GM21447 (cell line): Measurements from ENCODE around the gene HDLBP.

Experiments used
- ATAC-seq: cut with Tn5 transposase; IDR thresholded peaks from one replicate; pipeline ENCODE4 v1.9.1; 2021; ENCODE audit not compliant: unreplicated experiment

HDLBP gene

GRCh38 chr2:241229563-241230401, 85.7 kb downstream of the HDLBP start:
- ATAC-seq, result no peak

DNA sequence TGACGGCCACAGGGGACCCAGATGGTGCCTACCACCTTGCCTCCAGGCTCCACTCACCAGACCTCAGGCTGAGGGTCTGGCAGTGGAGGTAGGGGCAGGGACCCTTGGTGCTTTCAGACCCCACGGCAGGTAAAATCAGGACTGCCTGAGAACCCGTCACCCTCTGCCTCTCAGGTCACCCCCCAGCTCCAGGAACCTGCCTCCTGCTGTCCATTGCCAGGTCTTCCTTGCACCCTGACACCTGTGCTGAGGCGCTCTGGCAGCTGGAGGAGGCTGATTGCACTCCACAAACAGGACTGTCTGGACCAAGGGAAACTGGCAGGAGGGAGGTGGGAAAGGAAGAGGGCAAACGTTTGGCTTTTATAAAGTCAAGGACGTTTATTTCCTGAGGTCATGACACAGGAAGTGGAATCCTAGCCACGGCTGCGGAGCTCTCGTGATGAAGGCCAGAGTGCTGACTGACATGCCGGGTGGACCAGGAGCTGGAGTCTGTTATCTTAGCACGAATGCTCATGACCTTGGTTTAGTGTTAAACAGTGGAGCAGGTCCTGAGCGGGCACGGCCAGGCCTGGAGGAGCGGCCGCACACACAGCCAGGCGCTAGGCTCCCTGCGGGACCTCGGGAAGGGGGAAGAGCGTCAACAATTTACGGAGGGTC, 86.5 kb downstream of the HDLBP start:
- no peak for ATAC-seq

GRCh38 chr2:241228081-241228859, 87.2 kb downstream of the HDLBP start:
- no peak for ATAC-seq

DNA sequence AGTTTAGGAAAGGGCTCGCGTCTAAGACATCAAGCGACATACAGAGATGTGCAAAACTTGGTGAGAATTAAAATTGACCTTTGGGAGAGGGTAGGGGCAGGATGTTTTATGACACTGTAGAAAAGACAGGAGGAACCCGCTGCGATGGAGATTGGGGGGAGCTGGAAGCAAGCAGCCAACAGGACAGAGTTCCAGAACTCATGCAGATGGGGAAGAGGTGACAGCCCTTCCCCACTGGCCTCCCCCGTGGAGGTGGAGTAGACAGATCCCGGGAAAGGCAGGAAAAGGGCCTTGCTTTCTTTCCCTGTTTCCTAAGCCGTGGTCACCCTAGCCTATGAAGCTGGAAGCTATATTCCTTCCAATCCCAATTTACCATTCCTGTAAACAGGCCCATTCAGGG, 87.9 kb downstream of the HDLBP start:
- ATAC-seq, result no peak

- no peak for ATAC-seq
These were observed 88.5 kb downstream of the HDLBP start for GRCh38 chr2:241226723-241227572.

GRCh38 chr2:241225983-241226382, 89.5 kb downstream of the HDLBP start:
- ATAC-seq, result no peak

GRCh38 chr2:241225545-241225944, 89.9 kb downstream of the HDLBP start:
- ATAC-seq, result no peak

GRCh38 chr2:241224851-241225438, 90.5 kb downstream of the HDLBP start:
- ATAC-seq, result no peak

- ATAC-seq, result no peak
These were observed 91.2 kb downstream of the HDLBP start for GRCh38 chr2:241224018-241224850.

DNA sequence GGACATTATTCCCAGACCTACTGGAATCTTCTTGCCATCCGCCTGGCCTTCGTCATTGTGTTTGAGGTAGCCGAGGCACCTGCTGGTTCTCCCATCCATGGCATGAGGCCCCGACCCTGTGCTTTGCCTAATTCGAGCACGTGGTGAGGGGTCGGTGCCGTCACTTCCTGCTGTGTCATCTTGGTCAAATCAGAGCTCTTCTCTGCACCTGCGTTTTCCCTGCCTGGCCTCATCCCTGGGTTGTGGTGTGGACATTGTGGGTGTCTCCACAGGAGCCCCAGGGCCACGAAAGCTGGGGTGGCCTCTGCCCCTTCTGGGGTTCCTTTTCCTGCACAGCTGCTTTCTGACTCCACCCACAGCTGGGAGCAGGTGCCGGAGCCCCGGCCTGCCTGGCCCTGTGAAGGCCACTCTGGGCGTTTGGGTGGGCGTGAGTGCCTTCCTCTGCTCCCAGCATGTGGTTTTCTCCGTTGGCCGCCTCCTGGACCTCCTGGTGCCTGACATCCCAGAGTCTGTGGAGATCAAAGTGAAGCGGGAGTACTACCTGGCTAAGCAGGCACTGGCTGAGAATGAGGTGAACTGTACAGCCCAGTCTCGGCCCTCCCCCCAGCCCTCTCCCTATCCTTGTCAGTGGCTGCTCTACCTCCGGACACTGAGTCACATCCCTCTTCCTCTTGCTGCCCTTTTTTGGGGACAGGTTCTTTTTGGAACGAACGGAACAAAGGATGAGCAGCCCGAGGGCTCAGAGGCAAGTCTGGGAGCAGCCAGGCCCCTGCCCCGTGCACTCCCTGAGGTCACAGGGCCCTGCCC, 92.1 kb downstream of the HDLBP start:
- ATAC-seq, result no peak

DNA sequence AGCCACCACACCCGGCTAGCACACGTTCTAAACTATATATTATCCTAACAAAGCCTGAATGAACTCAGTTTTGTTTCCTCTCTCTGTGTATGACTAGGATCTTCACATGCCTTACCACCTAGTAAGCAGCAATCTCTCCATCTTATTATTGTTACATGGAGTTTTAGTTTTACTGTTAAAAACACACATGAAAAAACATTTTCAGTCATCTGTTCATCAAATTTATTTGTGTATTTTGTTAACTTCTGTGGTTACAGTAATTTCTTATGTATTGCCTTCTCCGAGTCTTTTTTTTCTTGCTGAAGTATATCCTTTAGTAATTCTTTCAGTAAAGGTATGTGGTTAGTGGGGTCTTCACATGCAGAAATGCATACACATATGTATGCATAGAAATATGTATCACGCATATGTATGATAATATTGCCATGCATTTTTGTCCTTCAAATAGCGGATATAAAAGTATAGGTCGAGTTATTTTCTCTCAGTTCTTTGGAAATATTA, 95.6 kb downstream of the HDLBP start:
- no peak for ATAC-seq

GRCh38 chr2:241219030-241219382, 96.5 kb downstream of the HDLBP start:
- ATAC-seq, result no peak

GRCh38 chr2:241218131-241219029, 97.1 kb downstream of the HDLBP start:
- no peak for ATAC-seq

DNA sequence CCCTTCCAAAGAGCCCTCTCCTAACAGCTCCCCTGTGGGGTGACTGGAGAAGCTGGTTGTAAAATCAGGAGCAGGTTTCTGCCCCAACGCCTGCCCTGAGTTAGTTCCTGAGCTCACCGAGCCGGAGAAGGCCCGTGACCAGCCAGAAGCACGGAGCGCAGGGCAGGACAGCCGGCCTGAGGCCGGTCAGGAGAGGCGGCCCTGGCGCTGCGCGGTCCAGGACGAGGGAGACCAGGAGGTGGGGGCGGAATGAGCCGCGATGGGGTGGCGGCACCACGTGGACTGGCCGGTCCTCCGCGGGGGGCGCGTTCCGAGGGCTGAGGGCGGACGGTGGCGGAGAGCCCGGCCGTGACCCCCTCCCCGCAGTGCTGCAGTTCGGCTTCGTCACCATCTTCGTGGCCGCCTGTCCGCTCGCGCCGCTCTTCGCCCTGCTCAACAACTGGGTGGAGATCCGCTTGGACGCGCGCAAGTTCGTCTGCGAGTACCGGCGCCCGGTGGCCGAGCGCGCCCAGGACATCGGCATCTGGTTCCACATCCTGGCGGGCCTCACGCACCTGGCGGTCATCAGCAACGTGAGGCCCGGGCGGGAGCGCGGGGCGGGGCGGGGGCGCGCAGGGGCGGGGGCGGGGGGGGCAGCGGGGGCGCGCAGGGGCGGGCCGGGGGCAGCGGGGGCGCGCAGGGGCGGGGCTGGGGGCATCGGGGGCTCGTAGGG, 98.0 kb downstream of the HDLBP start:
- peak; percentile 60 for ATAC-seq

- ATAC-seq, result no peak
These were observed 99.2 kb downstream of the HDLBP start for GRCh38 chr2:241216211-241216761.

DNA sequence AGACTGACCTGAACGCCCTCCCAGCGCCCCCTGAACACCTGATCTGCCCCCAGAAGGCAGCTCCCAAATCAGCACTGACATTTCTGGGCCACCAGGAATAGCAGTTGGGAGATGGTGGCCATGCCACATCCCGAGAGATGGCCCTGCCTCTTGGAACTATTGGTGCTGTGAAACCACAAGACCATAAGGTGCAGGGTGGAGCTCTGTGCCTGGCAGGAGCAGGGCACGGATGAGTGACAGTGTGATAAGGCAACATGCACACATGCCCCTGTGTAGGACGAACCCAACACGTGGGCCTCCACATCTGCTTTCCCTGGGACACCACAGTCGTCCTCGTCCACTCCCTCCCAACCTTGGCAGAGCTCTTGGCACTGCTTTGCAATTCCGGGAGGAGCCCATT, 100.1 kb downstream of the HDLBP start:
- no peak for ATAC-seq

- no peak for ATAC-seq
These were observed 100.7 kb downstream of the HDLBP start for GRCh38 chr2:241214766-241215165.
